Esophagus squamous epithelium (tissue), 4 donors: ENCODE data around the gene ALMS1.

Experiments used
- POLR2A ChIP-seq, 4 donors: fragments of 450-650 bp; IDR thresholded peaks; one replicate each; pipeline ENCODE4 v1.6.1; 2017; ENCODE audit warnings: antibody characterized with exemption in 4 of 4, mild to moderate bottlenecking in 4 of 4, moderate library complexity in 3 of 4
- TF ChIP-seq, protein P1 (sequence below), 6 experiments: fragments of 450-650 bp in 4 of 6; fragments of 200-600 bp in 2 of 6; sonication (generic) in 2 of 6; IDR thresholded peaks; one replicate each; pipeline ENCODE4 v1.5.1; 2016 to 2019; ENCODE audit warnings: antibody characterized with exemption in 6 of 6, mild to moderate bottlenecking in 4 of 6, moderate library complexity in 4 of 6

DNA sequence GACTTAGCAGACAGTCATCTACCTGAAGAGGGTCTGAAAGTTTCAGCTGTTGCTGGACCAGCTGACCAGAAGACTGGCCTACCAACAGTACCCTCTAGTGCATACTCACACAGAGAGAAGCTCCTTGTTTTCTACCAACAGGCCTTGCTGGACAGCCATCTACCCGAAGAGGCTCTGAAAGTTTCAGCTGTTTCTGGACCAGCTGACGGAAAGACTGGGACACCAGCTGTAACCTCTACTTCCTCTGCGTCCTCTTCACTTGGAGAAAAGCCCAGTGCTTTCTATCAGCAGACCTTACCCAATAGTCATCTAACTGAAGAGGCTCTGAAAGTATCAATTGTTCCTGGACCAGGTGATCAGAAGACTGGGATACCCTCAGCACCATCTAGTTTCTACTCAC, 63.2 kb downstream of the ALMS1 start:
- TF ChIP-seq, protein P1, sequence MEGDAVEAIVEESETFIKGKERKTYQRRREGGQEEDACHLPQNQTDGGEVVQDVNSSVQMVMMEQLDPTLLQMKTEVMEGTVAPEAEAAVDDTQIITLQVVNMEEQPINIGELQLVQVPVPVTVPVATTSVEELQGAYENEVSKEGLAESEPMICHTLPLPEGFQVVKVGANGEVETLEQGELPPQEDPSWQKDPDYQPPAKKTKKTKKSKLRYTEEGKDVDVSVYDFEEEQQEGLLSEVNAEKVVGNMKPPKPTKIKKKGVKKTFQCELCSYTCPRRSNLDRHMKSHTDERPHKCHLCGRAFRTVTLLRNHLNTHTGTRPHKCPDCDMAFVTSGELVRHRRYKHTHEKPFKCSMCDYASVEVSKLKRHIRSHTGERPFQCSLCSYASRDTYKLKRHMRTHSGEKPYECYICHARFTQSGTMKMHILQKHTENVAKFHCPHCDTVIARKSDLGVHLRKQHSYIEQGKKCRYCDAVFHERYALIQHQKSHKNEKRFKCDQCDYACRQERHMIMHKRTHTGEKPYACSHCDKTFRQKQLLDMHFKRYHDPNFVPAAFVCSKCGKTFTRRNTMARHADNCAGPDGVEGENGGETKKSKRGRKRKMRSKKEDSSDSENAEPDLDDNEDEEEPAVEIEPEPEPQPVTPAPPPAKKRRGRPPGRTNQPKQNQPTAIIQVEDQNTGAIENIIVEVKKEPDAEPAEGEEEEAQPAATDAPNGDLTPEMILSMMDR (IDR thresholded peaks at IDR 0.05): no peak
- TF ChIP-seq POLR2A (IDR thresholded peaks at IDR 0.05): no peak
